GM19455 (cell line): ENCODE measurements around the gene PER1.
"Not testable (repeated sequence)": the region's sequence is repeated elsewhere in the genome, so short reads cannot be mapped to it uniquely, and the experiment has no call there.

Experiments
- ATAC-seq: cut with Tn5 transposase; IDR thresholded peaks from one replicate; pipeline ENCODE4 v1.9.1; 2021; ENCODE audit not compliant: unreplicated experiment

Gene PER1

GRCh38 chr17:8122924-8123694 lies 29.1 kb downstream of the PER1 start:
- no peak for ATAC-seq

GRCh38 chr17:8122422-8122923 lies 29.7 kb downstream of the PER1 start:
- no peak for ATAC-seq

GRCh38 chr17:8121681-8122421 lies 30.4 kb downstream of the PER1 start:
- no peak for ATAC-seq

GRCh38 chr17:8121407-8121680 lies 30.9 kb downstream of the PER1 start:
- ATAC-seq, result no peak

GRCh38 chr17:8120520-8121406 lies 31.4 kb downstream of the PER1 start:
- no peak for ATAC-seq

- peak; percentile 38 for ATAC-seq
Measured at GRCh38 chr17:8119581-8120519, 32.4 kb downstream of the PER1 start.

GRCh38 chr17:8118769-8119580 lies 33.2 kb downstream of the PER1 start:
- ATAC-seq, result peak; percentile 36

GRCh38 chr17:8117980-8118768 lies 34.0 kb downstream of the PER1 start, which contains the start of gene ALOXE3:
ALOXE3 (minus strand) TSS chr17:8118514; CDS start chr17:8117990, 524 bp downstream.
- no peak for ATAC-seq

GRCh38 chr17:8117367-8117979 lies 34.7 kb downstream of the PER1 start:
- ATAC-seq, result no peak

- ATAC-seq, result no peak
Measured at GRCh38 chr17:8116776-8117175, 35.4 kb downstream of the PER1 start.

- no peak for ATAC-seq
Measured at GRCh38 chr17:8110907-8111306, 41.3 kb downstream of the PER1 start.

- no peak for ATAC-seq
Measured at GRCh38 chr17:8110456-8110804, 41.8 kb downstream of the PER1 start.

- no peak for ATAC-seq
Measured at GRCh38 chr17:8109661-8110455, 42.3 kb downstream of the PER1 start.

- ATAC-seq, result no peak
Measured at GRCh38 chr17:8108972-8109660, 43.1 kb downstream of the PER1 start.

- ATAC-seq, result not testable (repeated sequence)
Measured at GRCh38 chr17:8106980-8107379, 45.2 kb downstream of the PER1 start.

GRCh38 chr17:8105957-8106398 lies 46.2 kb downstream of the PER1 start:
- ATAC-seq, result no peak

- no peak for ATAC-seq
Measured at GRCh38 chr17:8104911-8105310, 47.3 kb downstream of the PER1 start.
